Stimulated activated CD4-positive, alpha-beta T cell treated with anti-CD3 and anti-CD28 coated beads, Interleukin-4, amount 100 ng/mL, for 1 hour (primary cell): ENCODE measurements around the gene FRRS1.

Source experiments
- DNase-seq: peaks from one replicate; pipeline ENCODE4 v3.0.0-alpha.2; 2020

FRRS1 gene

GRCh38 chr1:99727575-99728185 is 38.8 kb downstream of the FRRS1 start:
- DNase-seq: no peak

- no peak for DNase-seq
These were observed 39.6 kb downstream of the FRRS1 start for GRCh38 chr1:99726818-99727217.

GRCh38 chr1:99726407-99726806 is 40.0 kb downstream of the FRRS1 start:
- no peak for DNase-seq

GRCh38 chr1:99725996-99726395 is 40.4 kb downstream of the FRRS1 start:
- no peak for DNase-seq

- DNase-seq: no peak
These were observed 43.2 kb downstream of the FRRS1 start for GRCh38 chr1:99723251-99723650.

GRCh38 chr1:99717005-99717404 is 49.4 kb downstream of the FRRS1 start:
- DNase-seq: no peak

GRCh38 chr1:99713006-99713405 is 53.4 kb downstream of the FRRS1 start:
- no peak for DNase-seq

- no peak for DNase-seq
These were observed 55.4 kb downstream of the FRRS1 start for GRCh38 chr1:99710994-99711393.

GRCh38 chr1:99707535-99708142 is 58.8 kb downstream of the FRRS1 start:
- DNase-seq: peak; percentile 42

- no peak for DNase-seq
These were observed 61.0 kb downstream of the FRRS1 start for GRCh38 chr1:99705385-99705784.

GRCh38 chr1:99704356-99704816 is 62.0 kb downstream of the FRRS1 start:
- no peak for DNase-seq

GRCh38 chr1:99702221-99702620 is 64.2 kb downstream of the FRRS1 start:
- no peak for DNase-seq

- no peak for DNase-seq
These were observed 66.4 kb downstream of the FRRS1 start for GRCh38 chr1:99700020-99700419.

- DNase-seq: no peak
These were observed 68.9 kb downstream of the FRRS1 start for GRCh38 chr1:99697580-99697979.

- DNase-seq: no peak
These were observed 69.8 kb downstream of the FRRS1 start for GRCh38 chr1:99696616-99697015.

- DNase-seq: no peak
These were observed 75.3 kb downstream of the FRRS1 start for GRCh38 chr1:99691175-99691574.

- DNase-seq: peak; percentile 32
These were observed 80.8 kb downstream of the FRRS1 start for GRCh38 chr1:99685516-99686180.

- no peak for DNase-seq
These were observed 84.1 kb downstream of the FRRS1 start for GRCh38 chr1:99682291-99682751.

- DNase-seq: no peak
These were observed 84.9 kb downstream of the FRRS1 start for GRCh38 chr1:99681583-99681982.

- no peak for DNase-seq
These were observed 86.2 kb downstream of the FRRS1 start for GRCh38 chr1:99680270-99680669.

GRCh38 chr1:99677416-99677815 is 89.0 kb downstream of the FRRS1 start:
- no peak for DNase-seq

- no peak for DNase-seq
These were observed 89.6 kb downstream of the FRRS1 start for GRCh38 chr1:99676876-99677275.

- no peak for DNase-seq
These were observed 90.4 kb downstream of the FRRS1 start for GRCh38 chr1:99675994-99676393.

- DNase-seq: no peak
These were observed 91.1 kb downstream of the FRRS1 start for GRCh38 chr1:99675292-99675691.
